GM18861 (cell line): ENCODE results near the gene ZNF865.
"Not testable (repeated sequence)": the region's sequence is repeated elsewhere in the genome, so short reads cannot be mapped to it uniquely, and the experiment has no call there.

Source experiments
- ATAC-seq: cut with Tn5 transposase; IDR thresholded peaks from one replicate; pipeline ENCODE4 v1.9.1; 2021; ENCODE audit not compliant: unreplicated experiment

ZNF865 gene

DNA sequence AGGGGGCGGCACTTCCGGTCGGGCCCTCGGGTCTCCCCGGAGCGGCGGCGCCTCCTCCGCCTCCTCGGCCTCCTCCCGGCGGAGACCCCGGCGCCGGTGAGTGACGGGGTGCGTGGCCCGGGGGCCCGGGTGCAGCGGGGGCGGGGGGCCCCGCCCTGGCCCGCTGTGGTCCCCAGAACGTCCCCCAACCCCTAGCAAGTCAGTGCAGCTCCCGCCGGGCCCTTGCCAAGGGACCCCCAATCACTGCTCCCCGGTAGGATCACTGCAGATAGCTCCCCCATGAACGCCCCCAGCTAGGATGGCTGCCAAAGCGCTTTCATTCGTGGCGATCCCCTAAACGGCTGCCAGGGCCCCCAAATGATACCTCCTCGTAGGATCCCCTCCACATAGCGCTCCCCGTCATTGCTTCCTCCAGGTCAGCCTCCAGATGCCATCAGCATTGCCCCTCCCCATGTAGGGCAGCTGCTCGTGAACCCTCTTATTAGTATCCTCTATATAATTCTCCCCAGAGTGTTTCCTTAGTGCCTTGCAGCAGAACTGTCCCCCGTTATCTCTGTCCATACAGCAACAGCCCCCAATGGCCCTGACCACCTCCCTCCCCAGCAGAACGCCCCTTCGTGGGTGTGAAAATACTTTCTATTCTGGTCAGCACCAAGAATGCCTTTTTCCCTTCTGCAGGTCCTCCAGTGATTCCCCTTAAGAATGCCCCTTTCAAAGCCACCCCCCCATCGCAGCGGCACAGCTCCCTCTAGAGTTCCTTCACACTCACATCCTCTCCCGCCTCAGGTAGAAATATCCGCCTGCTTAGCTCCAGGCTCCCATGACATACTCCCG is at the start of gene ZNF865:
Gene ZNF865 (plus strand): TSS at position 11 of the 834 bp plus-strand sequence. CDS start 7,972 bp downstream, outside the sequence.
- no peak for ATAC-seq

DNA sequence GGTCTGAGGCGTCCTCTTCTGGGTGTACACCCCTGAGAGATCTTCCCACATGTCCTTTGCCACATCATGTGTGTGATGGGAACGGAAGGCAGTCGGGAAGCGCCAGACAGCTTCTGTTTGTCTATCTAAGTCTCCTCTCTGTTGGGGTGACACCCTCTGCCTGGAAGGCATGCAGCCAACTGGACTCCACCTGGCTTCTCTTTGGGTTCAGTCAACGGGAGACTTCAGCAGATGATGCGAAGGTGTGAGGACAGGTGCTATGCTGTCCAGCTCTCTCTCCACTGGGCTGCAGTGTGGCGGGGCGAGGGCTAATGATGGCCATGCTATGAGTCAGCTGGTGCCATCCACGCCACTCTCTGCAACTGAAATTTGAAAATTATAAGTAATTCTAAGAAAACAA is 45.8 kb upstream of the ZNF865 start:
- no peak for ATAC-seq

GRCh38 chr19:55563261-55563690 is 42.2 kb upstream of the ZNF865 start:
- ATAC-seq = no peak

GRCh38 chr19:55566823-55567222 is 38.6 kb upstream of the ZNF865 start:
- ATAC-seq = no peak

DNA sequence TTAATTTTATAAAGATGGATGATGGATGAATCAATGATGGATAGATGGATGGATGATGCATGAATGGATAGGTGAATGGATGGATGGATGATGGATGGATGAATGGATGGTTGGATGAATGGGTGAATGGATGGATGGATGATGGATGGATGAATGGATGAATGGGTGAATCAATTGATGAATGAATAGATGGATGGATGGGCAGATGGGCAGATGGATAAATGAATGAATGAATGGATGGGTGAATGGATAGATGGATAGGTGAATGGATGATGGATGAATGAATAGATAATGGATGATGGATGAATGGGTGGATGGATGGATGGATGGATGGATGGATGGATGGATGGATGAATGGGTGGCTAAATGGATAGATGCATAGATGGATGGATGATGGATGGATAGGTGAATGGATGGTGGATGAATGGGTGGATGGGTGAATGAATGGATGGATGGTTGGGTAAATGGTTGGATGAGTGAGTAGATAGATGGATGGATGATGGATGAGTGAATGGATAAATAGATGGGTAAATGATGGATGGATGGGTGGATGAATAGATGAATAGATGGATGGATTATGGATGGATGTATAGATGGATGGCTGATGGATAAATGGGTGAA is 37.6 kb upstream of the ZNF865 start:
- no peak for ATAC-seq

DNA sequence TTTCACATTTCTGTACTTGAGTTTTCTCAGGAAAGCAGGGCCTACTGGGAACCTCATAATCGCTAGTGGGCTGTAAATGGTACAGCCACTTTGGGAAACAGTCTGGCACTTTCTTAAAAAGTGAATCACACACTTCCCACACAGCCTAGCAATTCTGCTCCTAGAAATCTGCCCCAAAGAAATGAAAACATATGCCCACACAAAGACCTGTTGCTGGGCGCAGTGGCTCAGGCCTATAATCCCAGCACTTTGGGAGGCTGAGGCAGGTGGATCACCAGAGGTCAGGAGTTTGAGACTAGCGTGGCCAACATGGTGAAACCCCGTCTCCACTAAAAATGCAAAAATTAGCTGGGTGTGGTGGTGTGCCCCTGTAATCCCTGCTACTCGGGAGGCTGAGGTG is 36.0 kb upstream of the ZNF865 start:
- ATAC-seq = not testable (repeated sequence)

- not testable (repeated sequence) for ATAC-seq
Observed at GRCh38 chr19:55573929-55574328, 31.5 kb upstream of the ZNF865 start.

- ATAC-seq = no peak
Observed at GRCh38 chr19:55576746-55577145, 28.7 kb upstream of the ZNF865 start.

DNA sequence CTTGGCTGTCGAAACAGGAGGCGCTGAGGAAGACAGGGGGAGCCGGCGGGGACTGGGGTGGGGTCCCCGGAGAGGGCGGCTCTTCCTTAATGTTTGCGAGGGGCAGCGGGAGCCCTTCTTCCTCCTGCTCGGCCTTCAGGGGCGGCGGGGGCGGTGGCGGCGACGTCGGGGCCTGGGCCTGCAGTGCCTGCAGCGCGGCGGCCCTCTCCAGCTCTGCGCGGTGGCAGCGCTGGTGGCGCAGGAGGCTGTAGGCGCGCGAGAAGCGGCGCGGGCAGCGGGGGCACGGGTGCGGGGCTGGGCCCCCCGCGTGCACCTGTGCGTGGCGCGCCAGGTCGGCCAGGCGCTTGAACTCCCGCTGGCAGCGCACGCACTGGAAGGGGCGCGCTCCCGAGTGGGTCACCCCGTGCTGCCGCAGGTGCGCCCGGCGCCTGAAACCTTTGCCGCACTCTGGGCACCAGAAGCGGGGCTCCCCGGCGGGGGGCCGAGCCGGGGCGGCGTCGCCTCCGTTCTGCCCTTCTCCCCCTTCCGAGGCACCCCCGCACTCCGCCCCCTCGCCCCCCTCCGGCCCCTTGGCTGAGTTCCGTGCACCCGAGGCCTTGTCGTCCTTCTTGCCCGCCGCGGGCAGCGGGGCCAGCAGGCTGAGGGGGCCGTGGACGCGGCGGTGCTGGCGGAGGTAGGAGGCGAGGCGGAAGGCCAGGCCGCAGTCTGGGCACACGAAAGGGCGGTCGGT is 27.3 kb upstream of the ZNF865 start:
- ATAC-seq = no peak

GRCh38 chr19:55578761-55579747 is 26.4 kb upstream of the ZNF865 start:
- ATAC-seq = no peak

DNA sequence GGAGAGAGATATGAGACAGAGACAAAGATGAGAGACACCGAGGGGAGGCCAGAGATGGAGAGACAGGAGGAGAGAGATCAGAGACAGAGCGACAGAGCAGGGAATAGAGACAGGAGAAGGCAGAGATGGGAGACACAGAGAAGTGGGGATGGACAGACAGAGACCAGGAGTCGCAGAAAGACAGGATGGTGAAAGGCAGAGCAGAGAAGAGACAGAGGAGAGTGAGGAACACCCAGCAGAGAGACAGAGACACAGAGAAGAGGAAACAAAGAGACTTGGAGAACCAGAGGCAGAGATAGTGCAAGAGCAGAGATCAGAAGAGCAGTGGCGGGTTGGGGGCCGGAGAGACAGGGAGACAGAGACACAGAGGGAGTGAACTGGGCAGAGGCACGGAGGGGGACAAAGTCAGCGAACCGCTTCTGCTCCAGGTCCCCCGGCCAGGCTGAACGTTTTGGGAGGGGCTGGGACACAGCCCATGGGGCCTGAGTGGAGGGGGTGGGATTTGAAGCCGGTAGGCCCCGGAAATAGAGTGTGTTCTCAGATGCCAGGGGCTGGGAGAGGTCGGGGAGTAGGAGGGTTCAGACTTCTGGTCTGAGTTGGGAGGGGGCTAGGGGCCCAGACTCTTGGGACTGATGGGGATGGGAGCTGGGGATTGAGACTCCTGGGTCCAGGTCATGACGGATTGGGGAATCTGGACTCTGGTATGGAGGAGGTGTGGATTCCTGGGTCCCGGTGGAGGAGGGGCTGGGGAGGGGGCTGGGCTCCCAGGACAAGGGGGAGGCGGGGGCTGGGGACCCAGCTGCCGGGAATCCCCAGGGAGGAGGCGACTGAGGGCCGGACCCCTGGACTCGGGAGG is 25.5 kb upstream of the ZNF865 start:
- no peak for ATAC-seq

DNA sequence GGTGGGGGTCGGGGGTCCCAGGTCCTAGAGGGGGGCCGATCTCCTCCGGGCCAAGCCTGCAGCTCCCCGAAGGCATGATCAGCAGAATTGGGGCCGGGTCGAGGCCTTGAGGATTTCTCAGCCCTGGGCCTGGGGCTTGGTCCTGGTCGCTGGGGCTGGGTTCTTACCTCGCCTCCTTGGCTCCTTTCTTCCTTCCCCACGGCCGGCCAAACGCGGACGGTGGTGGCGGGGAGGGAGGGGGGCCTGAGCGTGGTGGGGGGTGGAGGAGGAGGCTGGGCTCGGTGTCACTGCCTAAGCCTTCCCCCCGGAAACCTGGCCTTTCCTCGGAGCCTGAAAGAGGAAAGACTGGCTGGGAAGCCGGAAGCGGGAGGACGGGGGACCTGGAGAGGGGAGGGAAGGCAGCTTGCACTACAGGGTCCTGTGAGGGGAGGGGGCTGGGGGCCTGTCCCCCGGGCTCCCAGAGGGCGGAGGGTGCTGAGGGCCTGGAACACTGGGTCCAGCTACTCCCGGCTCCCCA is 24.8 kb upstream of the ZNF865 start, which contains the start of gene ZNF579:
Gene ZNF579 (minus strand): TSS at position 221 of the 517 bp plus-strand sequence. CDS start 1,209 bp downstream, outside the sequence.
- no peak for ATAC-seq

DNA sequence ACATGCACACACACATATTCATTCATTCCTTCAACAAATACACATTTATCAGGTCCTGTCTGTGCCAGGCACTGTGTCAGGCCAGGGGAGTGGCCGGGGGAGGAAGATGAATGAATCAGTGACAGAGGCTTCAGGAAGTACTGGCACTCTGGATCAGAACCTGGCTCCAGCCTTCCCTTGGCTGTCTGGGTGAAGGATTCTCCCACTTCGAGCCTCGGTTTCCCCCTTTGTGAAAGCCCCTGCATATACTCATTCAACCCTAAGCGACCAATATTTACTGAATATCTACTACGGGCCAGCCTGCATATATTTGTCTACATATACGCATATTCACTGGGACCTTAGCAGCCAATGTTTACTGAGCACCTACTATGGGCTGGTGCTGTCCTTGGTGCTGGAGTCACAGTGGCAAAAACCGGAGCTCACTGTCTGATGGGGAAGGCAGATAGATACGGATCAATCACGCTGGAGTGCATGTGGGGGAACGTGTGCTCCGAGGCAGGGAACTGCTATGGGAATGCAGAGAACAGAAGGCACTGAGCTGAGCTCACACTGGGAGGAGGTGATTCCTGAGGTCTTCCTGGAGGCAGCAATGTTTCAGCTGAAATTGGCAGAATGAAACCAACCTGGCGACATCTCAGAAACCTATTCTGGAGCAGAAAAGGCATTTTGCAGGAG is 24.2 kb upstream of the ZNF865 start:
- ATAC-seq = no peak

DNA sequence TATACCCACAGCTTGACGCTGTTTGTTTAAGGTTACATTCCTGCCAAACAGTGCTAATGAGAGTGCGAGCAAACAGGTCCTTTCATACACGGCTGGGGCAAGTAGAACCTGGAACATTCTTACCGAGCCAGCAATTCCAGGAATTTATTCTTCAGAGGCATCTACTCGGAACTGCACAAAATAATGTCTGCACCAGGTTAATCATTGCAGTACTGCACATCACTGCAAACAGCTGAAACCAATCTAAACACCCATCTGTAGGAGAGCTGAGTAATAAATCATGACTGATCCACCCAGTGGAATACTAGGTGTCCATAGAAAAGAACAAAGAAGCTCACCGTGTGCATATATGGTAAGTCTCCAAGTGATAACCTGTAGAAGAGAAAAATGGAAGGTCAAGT is 23.6 kb upstream of the ZNF865 start:
- no peak for ATAC-seq

DNA sequence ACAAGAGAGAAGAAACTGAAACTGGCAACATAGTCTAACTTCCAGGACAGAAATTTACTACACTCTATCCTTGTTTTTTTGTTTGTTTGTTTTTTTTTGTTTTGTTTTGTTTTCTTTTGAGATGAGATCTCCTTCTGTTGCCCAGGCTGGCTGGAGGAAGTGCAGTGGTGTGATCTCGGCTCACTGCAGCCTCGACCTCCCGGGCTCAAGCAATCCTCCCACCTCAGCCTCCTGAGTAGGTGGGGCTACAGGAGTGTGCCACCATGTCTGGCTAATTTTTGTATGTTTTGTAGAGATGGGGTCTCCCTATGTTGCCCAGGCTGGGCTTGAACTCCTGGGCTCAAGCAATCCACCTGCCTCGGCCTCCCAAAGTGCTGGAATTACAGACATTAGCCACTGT is 23.2 kb upstream of the ZNF865 start:
- ATAC-seq = not testable (repeated sequence)

DNA sequence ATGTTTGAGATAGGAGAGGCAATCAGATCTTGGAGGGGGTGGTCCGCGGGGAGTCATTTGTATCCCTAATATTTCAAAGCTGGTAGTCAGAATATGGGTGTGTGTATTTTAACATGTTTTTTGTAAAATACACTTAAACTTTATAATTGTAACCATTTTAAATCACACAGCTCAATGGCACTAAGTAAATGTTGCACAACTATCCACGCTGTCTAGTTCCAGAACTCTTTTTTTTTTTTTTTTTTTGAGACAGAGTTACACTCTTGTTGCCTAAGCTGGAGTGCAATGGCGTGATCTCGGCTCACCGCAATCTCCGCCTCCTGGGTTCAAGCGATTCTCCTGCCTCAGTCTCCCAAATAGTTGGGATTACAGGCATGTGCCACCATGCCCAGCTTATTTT is 21.6 kb upstream of the ZNF865 start:
- ATAC-seq = not testable (repeated sequence)

DNA sequence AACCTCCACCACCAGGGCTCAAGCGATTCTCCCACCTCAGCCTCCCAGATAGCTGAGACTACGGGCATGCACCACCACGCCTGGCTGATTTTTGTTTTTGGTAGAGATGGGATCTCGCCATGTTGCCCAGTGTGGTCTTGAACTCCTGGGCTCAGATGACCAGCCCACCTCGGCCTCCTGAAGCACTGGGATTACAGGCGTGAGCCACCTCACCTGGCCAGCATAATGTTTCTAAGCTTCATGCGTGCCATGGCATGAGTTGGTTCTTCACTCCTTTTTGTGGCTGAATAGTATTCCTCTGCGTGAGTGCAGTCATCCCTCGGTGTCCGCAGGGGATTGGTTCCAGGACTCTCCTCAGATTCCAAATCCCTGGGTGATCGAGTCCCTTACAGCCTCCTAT is 20.6 kb upstream of the ZNF865 start:
- ATAC-seq = no peak

- no peak for ATAC-seq
Observed at GRCh38 chr19:55585658-55586339, 19.6 kb upstream of the ZNF865 start.
